Cardiac fibroblast (primary cell): ENCODE data around the gene TCN1.
A peak's percentile ranks its signal among the peaks of the same experiment; 100 is the strongest.

Experiments
- DNase-seq, 2 donors: peaks; one replicate each; pipeline versions ENCODE4 v3.0.0 to v3.0.0-alpha.2; 2010; ENCODE audit warnings: low read depth in 2 of 2
- H3K4me3 ChIP-seq, 2 donors: replicated peaks in 1 of 2; 1 replicate in 1 of 2; 2 replicates in 1 of 2; pipeline ENCODE4 v1.5.1; 2011; ENCODE audit warnings: low read depth in 2 of 2, low read length in 2 of 2, mild to moderate bottlenecking in 2 of 2, moderate library complexity in 1 of 2
- TF ChIP-seq, protein P1 (sequence below): IDR thresholded peaks from one replicate; pipeline ENCODE4 v1.5.1; 2011; ENCODE audit warnings: low read depth, mild to moderate bottlenecking, low read length, inconsistent platforms

TCN1 gene

DNA sequence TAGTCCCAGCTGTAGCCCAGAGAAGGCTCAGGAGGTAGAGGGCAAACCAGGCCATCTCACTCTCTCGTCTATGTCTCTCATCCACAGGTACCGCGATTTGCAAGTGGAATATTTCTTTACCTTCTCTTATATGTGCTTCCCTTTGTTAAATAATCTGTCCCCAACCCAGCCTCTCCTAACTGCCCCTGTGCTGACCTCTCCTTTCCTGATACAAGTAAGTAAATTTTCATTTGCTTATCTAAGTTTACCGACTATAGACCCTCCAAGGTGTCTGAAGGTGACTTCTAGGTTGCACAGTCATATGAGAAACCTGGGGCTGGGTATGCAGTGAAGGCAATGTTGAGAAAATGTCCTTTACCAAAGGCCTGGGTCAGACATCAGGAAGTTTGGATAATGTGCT, 20.9 kb downstream of the TCN1 start, which contains the start of gene CBLIF:
CBLIF (minus strand) TSS at position 101 of the 400 bp plus-strand sequence; CDS start at position 55, 46 bp downstream.
- DNase-seq, result no peak
- TF ChIP-seq, protein P1, sequence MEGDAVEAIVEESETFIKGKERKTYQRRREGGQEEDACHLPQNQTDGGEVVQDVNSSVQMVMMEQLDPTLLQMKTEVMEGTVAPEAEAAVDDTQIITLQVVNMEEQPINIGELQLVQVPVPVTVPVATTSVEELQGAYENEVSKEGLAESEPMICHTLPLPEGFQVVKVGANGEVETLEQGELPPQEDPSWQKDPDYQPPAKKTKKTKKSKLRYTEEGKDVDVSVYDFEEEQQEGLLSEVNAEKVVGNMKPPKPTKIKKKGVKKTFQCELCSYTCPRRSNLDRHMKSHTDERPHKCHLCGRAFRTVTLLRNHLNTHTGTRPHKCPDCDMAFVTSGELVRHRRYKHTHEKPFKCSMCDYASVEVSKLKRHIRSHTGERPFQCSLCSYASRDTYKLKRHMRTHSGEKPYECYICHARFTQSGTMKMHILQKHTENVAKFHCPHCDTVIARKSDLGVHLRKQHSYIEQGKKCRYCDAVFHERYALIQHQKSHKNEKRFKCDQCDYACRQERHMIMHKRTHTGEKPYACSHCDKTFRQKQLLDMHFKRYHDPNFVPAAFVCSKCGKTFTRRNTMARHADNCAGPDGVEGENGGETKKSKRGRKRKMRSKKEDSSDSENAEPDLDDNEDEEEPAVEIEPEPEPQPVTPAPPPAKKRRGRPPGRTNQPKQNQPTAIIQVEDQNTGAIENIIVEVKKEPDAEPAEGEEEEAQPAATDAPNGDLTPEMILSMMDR, result no peak

DNA sequence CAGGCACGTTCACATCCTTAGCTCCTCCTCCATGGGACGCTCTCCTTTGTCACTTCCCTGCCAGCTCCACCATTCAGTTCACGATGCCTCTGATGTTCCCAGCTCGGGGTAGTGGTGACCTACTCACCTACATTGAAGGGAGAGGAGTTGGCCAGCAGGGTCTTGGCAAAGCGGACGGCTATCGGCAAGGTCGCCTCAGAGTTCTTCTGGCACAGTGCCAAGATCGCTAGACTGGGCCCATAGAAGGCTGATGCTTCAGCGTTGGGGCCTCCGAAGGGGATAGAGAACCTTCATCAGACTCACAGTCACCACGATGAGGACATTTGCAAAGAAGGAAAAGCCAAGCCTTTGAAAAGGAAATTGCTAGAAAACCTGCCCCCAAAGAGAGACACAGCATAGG, 24.0 kb downstream of the TCN1 start:
- no peak for DNase-seq
- TF ChIP-seq, protein P1, result no peak
- H3K4me3 ChIP-seq, result no peak overlapping the region

More for the DNA sequence above, 20.9 kb downstream of the TCN1 start, which contains the start of gene CBLIF:
- H3K4me3 ChIP-seq, result no peak within 1 kb of the TSS

DNA sequence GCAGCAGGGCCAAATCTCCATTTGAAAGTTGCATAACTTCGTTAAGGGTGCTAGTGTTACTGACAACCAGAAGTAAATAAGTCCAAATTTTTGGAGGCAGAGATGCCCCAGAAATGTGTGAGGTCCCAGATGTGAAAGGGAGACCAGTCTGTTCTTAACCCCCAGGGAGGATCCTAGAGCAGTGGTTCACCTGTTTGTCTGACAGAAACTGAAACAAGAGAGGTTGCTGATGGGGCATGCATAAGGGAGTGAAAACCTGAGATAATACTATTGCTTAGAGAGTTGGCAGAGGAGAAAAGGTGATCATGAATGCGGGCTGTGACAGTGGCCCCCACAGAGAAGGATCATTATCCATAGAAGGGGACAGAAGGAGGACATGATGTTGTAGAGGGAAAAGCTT, 24.8 kb downstream of the TCN1 start:
- no peak overlapping the region for H3K4me3 ChIP-seq
- TF ChIP-seq, protein P1, result no peak
- DNase-seq, result no peak

DNA sequence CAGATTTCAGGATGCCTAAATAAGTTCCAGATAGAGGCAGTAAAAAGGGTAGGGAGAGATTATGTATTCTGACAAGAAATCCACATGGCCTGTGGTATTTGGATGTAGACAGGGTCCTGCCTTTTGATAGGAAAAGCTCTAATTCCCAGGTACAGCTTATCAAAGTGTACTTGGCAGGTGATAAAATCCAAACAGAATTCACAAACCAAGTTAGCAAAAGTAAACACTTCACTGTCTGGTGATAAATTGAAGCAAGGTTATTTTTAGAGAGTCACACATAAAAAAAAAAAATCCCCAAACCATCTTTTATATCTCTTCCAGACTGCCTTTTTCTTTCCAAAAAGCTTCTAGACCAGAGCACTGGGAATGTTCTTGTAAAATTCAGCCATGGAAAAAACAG, 26.7 kb downstream of the TCN1 start:
- no peak for DNase-seq
- H3K4me3 ChIP-seq, result no peak overlapping the region
- TF ChIP-seq, protein P1, result no peak

DNA sequence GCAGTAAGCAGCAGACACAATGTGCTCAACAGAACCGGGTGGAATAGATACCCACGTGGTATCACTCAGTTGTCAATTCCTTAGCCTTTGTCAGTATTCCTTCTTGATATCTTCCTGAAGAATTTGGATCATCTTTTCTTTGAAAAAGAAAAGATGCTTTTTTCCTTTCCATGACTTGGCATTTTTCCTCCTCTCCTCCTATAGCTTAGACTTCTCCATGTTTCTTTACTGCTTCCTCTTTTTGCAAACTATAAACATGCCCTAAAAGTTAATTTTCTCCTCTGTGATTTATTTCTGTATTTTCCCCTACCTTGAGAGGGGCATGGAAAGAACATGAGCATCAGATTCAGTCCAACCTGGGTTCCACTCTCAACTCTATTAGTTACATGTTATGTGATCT, 32.7 kb downstream of the TCN1 start:
- DNase-seq, result no peak
- TF ChIP-seq, protein P1, result no peak
- no peak overlapping the region for H3K4me3 ChIP-seq

DNA sequence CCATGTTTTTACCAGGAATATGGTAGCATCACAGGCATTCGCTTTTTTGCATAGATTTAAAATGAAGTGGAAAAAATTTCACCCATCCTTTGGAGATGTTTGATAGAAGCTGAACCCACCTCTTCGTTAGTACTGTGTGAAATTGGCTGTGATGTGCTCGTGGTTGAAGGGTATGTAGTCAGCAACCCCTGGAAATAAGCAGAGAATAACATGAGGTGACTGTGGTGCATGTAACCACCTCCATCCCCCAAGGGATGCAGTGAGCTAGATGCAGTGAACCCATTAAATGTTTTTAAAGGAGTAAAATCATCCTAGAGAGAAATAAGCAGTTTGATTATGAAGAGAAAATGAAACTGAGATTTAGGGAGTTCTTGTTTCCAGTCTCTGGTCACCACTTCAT, 36.9 kb downstream of the TCN1 start:
- TF ChIP-seq, protein P1, result no peak
- no peak for DNase-seq

DNA sequence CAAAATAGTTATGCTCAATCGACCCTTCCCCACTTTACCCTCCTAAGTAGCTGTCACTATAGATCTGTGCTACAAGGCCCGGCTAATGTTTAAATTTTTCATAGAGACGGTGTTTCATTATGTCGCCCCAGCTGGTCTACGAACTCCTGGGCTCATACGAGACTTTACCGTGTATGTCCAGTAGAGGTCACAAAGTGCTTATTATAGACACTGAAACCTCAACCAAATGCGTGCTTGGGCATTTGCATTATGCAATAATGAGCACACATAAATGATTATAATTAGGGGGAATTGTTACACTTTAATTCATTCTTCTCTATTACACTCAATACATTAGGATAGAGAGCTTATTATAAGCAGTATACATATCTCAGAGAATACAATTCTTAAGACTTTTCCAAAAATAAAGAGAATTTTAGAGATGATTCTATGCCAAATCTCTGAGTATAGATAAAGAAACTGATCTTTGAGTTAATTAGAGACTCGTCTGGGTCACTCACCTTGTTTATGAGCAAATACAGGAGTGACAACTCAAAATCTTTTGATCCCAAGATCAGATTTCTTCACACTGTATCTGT, 43.2 kb downstream of the TCN1 start:
- H3K4me3 ChIP-seq, result no peak overlapping the region
- peak; percentile 72 to 80 for DNase-seq

More for the DNA sequence above, 36.9 kb downstream of the TCN1 start:
- no peak overlapping the region for H3K4me3 ChIP-seq

More for the DNA sequence above, 43.2 kb downstream of the TCN1 start:
- TF ChIP-seq, protein P1, result peak; percentile 72
